Subcutaneous abdominal adipose tissue (tissue), 5 donors: ENCODE data around the gene EFCC1.
"Not testable (repeated sequence)": the region's sequence is repeated elsewhere in the genome, so short reads cannot be mapped to it uniquely, and the experiment has no call there.

Experiments
- H3K27ac ChIP-seq: one replicate; pipeline ENCODE4 v1.7.0; 2013; ENCODE audit warnings: low read depth, mild to moderate bottlenecking, inconsistent platforms, low read length, moderate library complexity
- H3K27me3 ChIP-seq, 5 donors: one replicate each; pipeline ENCODE4 v1.7.0; 2013; ENCODE audit warnings: low read length in 5 of 5, inconsistent platforms in 1 of 5; ENCODE audit not compliant: control insufficient read depth in 5 of 5, insufficient read depth in 4 of 5
- H3K36me3 ChIP-seq, 5 donors: one replicate each; pipeline ENCODE4 v1.7.0; 2013; ENCODE audit warnings: low read length in 5 of 5; ENCODE audit not compliant: control insufficient read depth in 5 of 5, insufficient read depth in 5 of 5
- H3K4me1 ChIP-seq, 5 donors: one replicate each; pipeline ENCODE4 v1.7.0; 2013; ENCODE audit warnings: low read length in 5 of 5, mild to moderate bottlenecking in 3 of 5, moderate library complexity in 1 of 5; ENCODE audit not compliant: control insufficient read depth in 5 of 5, insufficient read depth in 5 of 5
- H3K4me3 ChIP-seq, 5 donors: one replicate each; pipeline ENCODE4 v1.7.0; 2013; ENCODE audit warnings: low read length in 5 of 5, low read depth in 1 of 5
- H3K9ac ChIP-seq, 5 donors: one replicate each; pipeline ENCODE4 v1.7.0; 2013; ENCODE audit warnings: low read length in 5 of 5, mild to moderate bottlenecking in 4 of 5, moderate library complexity in 3 of 5
- H3K9me3 ChIP-seq, 5 donors: one replicate each; pipeline ENCODE4 v1.7.0; 2013; ENCODE audit warnings: low read length in 5 of 5; ENCODE audit not compliant: control insufficient read depth in 5 of 5
- donor health status: healthy.
- donor health status: healthy.
- donor health status: healthy.
- donor health status: healthy.
- donor health status: healthy.

Gene EFCC1

GRCh38 chr3:129061023-129061887 lies 60.2 kb downstream of the EFCC1 start:
- no peaks in the 10 kb centered on the region for H3K27me3 ChIP-seq
- no peak overlapping the region for H3K9ac ChIP-seq
- no peak overlapping the region for H3K4me3 ChIP-seq
- H3K36me3 ChIP-seq = no peaks in the 10 kb centered on the region
- no peak overlapping the region for H3K27ac ChIP-seq
- H3K4me1 ChIP-seq = peaks cover 0 to 6% (median 0%) of the 10 kb centered on the region in 5 donors
- H3K9me3 ChIP-seq = no peaks in the 10 kb centered on the region

- Histone ChIP-seq H3K9me3 (no peaks in the 10 kb centered on the region), H3K4me1 (peaks cover 0 to 6% (median 0%) of the 10 kb centered on the region in 5 donors), H3K9ac (no peak overlapping the region), H3K4me3 (no peak overlapping the region), H3K36me3 (no peaks in the 10 kb centered on the region), H3K27me3 (no peaks in the 10 kb centered on the region), H3K27ac (no peak overlapping the region)
These were observed 61.1 kb downstream of the EFCC1 start for GRCh38 chr3:129061888-129062834.

- no peaks in the 10 kb centered on the region for H3K9me3 ChIP-seq
- H3K4me3 ChIP-seq = no peak overlapping the region
- no peaks in the 10 kb centered on the region for H3K36me3 ChIP-seq
- no peaks in the 10 kb centered on the region for H3K27me3 ChIP-seq
- peaks cover 0 to 9% (median 3%) of the 10 kb centered on the region in 5 donors for H3K4me1 ChIP-seq
- no peak overlapping the region for H3K27ac ChIP-seq
- no peak overlapping the region for H3K9ac ChIP-seq
These were observed 62.1 kb downstream of the EFCC1 start for GRCh38 chr3:129063091-129063640.

- no peaks in the 10 kb centered on the region for H3K36me3 ChIP-seq
- no peaks in the 10 kb centered on the region for H3K9me3 ChIP-seq
- peaks cover 0 to 17% (median 8%) of the 10 kb centered on the region in 5 donors for H3K4me1 ChIP-seq
- no peaks in the 10 kb centered on the region for H3K27me3 ChIP-seq
- H3K27ac ChIP-seq = no peak overlapping the region
- no peak overlapping the region for H3K9ac ChIP-seq
- H3K4me3 ChIP-seq = no peak overlapping the region
These were observed 62.9 kb downstream of the EFCC1 start for GRCh38 chr3:129063841-129064482.

GRCh38 chr3:129065016-129065719 lies 64.1 kb downstream of the EFCC1 start:
- Histone ChIP-seq H3K4me3 (no peak overlapping the region), H3K9me3 (no peaks in the 10 kb centered on the region), H3K27ac (no peak overlapping the region), H3K4me1 (peaks cover 0 to 18% (median 8%) of the 10 kb centered on the region in 5 donors), H3K36me3 (no peaks in the 10 kb centered on the region), H3K9ac (no peak overlapping the region), H3K27me3 (no peaks in the 10 kb centered on the region)

GRCh38 chr3:129065720-129066073 lies 64.6 kb downstream of the EFCC1 start:
- Histone ChIP-seq H3K27me3 (no peaks in the 10 kb centered on the region), H3K27ac (no peak overlapping the region), H3K9ac (no peak overlapping the region), H3K36me3 (no peaks in the 10 kb centered on the region), H3K4me1 (peaks cover 0 to 13% (median 8%) of the 10 kb centered on the region in 5 donors), H3K9me3 (no peaks in the 10 kb centered on the region), H3K4me3 (no peak overlapping the region)

- peaks cover 0 to 13% (median 8%) of the 10 kb centered on the region in 5 donors for H3K4me1 ChIP-seq
- not testable (repeated sequence) for H3K36me3 ChIP-seq, H3K9me3 ChIP-seq, H3K27me3 ChIP-seq, H3K4me3 ChIP-seq, H3K9ac ChIP-seq, H3K27ac ChIP-seq
These were observed 66.6 kb downstream of the EFCC1 start for GRCh38 chr3:129067719-129068118.

GRCh38 chr3:129068291-129068886 lies 67.3 kb downstream of the EFCC1 start:
- peak overlapping the region in 4 of 5 donors; percentile 41 to 62 (median 56) for H3K4me3 ChIP-seq
- H3K27me3 ChIP-seq = no peaks in the 10 kb centered on the region
- H3K9ac ChIP-seq = peak overlapping the region in 3 of 5 donors; percentile 42 to 59 (median 46)
- no peak overlapping the region for H3K27ac ChIP-seq
- H3K9me3 ChIP-seq = no peaks in the 10 kb centered on the region
- no peaks in the 10 kb centered on the region for H3K36me3 ChIP-seq
- peaks cover 0 to 13% (median 8%) of the 10 kb centered on the region in 5 donors for H3K4me1 ChIP-seq
